Myocyte (in vitro differentiated cells): ENCODE data around the gene TIMM29. TPM values are rescaled to one million over a fixed set of nuclear protein-coding genes. Genes with fewer than 3 reads are reported as not detected.
"Not testable (repeated sequence)": the region's sequence is repeated elsewhere in the genome, so short reads cannot be mapped to it uniquely, and the experiment has no call there.

Source experiments
- DNase-seq: peaks from one replicate; pipeline ENCODE4 v3.0.0-alpha.2; 2012; ENCODE audit warnings: low read depth
- total RNA-seq: library from RNA; depleted of rRNA; stranded (reverse); fragments of >200 nt; gene quantifications from 2 replicates; pipeline ENCODE4 v1.2.3, GENCODE V29; 2014

Gene TIMM29
- total RNA-seq, 1 donor from 2014 or later: 33.8 TPM

DNA sequence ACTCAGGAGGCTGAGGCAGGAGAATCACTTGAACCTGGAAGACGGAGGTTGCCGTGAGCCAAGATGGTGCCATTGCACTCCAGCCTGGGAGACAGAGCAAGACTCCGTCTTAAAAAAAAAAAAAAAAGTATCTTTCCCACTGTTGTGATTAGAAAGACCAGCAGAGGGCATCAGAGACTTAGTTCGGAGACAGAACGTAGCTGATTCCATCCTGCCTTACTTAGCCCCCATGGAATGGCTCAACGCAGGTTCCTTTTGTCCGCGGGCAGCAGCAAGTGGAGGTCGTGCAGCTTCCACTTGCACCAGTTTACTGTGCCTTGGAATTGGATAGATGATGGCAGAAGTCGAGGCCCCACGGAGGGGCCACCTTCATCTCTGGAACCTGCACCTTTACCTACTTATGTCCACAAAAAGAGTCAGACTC, 8.1 kb downstream of the TIMM29 start:
- DNase-seq: peak; percentile 81

DNA sequence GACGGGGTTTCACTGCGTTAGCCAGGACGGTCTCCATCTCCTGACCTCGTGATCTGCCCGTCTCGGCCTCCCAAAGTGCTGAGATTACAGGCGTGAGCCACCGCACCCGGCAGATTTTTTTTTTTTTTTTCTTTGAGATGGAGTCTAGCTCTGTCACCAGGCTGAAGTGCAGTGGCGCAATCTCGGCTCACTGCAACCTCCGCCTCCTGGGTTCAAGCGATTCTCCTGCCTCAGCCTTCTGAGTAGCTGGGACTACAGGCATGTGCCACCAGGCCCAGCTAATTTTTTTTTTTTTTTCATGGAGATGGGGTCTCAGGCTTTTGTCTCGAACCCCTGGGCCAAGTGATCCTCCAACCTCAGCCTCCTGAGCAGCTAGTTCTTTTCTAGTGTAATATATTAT, 13.0 kb downstream of the TIMM29 start:
- DNase-seq: not testable (repeated sequence)

DNA sequence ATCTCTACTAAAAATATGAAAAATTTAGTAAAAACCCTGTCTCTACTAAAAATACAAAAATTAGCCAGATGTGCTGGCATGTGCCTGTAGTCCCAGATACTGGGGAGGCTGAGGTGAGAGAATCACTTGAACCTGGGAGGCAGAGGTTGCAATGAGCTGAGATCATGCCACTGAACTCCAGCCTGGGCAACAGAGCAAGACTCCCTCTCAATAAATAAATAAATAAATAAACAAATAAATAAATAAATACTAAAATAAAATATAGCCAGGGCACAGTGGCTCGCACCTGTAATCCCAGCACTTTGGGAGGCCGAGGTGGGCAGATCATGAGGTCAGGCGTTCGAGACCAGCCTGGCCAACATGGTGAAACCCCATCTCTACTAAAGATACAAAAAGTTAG, 14.8 kb downstream of the TIMM29 start:
- not testable (repeated sequence) for DNase-seq

DNA sequence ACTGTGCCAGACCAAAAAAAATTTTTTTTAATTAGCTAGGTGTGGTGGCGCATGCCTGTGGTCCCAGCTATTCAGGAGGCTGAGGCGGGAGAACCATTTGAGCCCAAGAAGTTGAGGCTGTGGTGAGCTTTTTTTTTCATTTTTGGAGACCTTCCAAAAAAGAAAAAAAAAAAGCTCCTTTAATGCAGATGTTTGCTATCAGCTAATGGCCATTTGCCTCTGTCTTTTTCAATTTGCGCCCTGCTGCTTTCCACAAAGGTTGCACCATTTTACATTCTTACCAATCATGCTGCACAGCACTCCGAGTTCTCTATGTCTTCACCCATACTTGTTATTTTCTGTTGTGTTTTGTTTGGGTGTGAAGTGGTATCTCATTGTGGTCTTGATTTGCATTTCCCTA, 16.7 kb downstream of the TIMM29 start:
- no peak for DNase-seq

DNA sequence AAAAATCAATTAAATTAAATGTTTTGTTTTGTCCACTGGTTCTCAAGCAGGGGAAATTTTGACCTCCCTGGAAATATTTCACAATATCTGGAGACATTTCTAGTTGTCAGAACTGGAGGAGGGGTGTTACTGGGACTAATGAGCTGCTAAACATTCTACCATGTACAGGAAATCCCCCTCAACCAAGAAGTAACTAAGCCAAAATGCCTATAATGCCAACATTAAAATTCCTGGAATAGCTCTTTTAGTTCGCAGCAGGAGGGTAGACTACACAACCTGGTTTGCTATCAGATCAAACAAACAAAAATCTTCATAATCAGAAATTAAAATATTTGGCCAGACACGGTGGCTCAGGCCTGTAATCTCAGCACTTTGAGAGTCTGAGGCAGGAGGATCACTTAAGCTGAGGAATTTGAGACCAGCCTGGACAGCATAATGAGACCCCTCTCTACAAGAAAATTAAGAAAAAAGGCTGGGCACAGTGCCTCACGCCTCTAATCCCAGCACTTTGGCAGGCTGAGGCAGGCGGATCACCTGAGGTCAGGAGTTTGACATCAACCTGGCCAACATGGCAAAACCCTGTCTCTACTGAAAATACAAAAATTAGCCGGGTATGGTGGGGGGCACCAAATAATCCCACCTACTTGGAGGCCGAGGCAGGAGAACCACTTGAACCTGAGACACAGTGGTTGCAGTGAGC, 18.5 kb downstream of the TIMM29 start:
- no peak for DNase-seq

DNA sequence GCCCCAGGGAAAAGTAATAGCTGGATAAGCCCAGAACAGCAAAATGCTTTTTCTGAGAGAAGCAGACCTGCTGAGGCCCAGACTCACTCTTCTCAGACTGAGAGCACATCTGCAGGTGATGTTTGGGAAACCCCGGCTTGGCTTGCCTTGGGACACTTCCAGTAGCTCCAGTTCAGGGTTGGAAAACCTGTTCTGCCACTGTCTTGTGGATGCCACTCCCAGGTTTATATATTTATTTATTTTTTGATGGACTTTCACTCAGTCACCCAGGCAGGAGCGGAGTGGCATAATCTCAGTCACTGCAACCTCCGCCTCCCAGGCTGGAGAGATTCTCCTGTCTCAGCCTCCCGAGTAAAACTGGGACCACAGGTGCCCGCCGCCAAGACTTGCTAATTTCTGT, 24.2 kb downstream of the TIMM29 start:
- no peak for DNase-seq

DNA sequence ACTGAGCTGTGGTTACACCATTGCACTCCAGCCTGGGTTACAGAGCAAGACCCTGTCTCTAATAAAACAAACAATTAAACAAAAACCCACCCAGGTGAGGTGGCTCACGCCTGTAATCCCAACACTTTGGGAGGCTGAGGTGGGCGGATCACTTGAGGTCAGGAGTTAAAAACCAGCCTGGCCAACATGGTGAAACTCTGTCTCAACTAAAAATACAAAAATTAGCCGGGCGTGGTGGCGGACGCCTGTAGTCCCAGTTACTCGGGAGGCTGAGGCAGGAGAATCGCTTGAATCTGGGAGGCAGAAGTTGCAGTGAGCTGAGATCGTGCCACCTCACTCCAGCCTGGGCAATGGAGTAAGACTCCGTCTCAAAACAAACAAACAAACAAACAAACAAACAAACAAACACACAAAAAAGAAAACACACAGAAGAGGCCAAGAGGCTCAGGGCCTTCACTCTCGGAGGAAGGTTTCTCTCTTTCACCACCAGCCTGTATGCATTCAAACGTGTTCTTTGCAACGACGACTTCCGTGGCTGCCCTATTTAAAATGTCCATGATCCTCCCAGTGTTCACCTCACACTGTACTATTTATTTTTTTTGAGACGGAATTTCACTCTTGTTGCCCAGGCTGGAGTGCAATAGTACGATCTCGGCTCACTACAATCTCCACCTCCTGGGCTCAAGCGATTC, 30.8 kb downstream of the TIMM29 start:
- DNase-seq: not testable (repeated sequence)

DNA sequence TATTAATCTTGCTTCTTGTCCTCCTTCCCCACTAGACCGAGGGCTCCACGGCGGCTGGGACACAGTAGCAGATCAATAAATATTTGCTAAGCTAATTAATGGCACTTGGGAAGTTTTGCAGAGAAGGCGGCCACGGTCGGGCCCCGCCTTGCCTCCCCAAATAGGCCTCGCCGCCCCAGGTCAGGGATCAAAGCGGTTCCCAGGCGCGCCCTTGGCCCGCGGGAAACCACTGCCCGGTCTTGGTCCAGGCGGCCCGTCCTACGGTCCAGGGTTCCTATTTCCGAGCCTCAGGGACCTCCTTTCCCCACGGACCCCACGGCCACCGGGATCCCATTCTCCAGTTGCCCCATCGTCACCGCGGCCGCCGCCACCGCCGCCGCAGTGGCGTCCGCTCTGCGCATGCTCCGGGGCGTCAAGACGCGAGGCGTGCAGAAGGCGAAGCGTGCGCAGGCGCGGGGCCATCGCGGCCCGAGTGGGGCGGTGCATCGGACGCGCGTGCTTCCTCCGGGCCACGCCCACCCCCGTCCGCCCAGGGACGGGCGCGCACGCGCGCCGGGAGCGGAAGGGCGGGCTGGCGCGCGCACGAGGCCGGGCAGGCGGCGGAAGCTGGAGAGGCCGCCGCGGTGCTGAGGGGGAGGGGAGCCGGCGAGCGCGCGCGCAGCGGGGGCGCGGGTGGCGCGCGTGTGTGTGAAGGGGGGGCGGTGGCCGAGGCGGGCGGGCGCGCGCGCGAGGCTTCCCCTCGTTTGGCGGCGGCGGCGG, 31.9 kb downstream of the TIMM29 start, which contains the start of gene SMARCA4:
Gene SMARCA4 (plus strand): TSS at position 717 of the 759 bp plus-strand sequence. CDS start 23,122 bp downstream, outside the sequence.
- peak; percentile 97 for DNase-seq

DNA sequence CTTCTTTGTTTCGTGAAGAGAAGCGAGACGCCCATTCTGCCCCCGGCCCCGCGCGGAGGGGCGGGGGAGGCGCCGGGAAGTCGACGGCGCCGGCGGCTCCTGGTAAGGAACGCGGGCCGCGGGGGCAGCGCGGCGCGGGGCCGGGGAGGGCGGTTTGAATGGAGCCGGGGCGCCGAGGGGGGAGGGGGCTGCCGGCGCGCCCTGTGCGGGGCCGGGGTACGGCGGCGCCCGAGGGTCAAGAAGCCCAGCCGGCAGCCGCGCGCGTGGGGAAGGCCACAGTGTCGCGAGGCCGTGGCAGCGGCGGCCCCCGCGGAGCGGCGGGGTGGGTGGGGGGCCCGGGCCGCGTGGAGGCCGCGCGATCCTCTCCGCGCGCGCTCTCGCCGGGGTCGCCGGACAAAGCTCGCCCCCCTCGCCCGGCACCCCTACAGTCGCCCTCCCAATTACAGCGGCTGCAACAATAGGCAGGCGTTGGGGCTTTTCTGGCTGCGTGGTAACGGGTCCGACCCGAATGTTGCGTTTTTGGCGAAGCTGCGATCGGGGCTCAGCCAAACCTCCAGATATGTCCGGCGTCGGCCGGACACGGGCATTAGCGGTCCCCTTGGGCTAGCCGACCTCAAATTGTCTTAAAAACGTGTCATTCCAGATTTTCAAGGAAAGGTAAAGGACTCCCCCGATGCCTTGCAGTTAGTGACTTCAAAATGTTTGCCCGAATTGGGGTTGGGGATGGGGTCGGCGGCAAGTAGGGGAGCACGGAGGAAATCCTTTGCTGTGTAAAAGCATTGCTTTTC, 32.7 kb downstream of the TIMM29 start:
- DNase-seq: peak; percentile 46

DNA sequence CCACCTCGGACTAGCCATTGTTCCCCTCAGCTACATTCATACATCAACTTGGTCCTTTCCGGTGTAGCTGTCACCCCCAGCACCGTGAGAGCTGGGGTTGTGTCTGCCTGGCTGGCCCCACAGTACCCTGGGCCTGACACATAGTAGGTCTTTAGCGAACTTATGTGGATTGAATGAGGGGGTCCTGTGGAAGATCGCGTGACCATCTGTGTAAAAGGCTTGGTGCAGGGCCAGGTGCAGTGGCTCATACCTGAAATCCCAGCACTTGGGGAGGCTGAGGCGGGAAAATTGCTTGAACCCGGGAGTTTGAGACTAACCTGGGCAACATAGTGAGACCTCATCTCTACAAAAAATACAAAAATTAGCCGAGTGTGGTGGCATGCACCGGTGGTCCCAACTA, 34.3 kb downstream of the TIMM29 start:
- DNase-seq: no peak

DNA sequence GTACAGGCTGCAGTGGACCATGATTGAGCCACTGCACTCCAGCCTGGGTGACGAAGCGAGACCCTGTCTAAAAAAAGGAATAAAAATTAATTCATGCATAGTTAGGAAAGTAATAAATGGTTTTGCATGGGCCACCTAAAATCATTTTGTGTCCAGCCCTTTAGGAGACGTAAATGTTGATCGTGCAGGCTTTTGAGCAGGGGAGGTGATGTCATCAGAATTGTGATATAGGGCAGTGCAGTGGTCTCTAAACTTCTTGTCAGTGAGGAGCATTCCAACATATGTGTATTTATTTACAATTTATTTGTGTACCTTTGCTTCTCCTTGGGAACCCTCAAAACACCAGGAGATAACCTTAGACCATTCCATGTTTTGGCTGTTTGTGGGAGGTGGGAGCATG, 35.3 kb downstream of the TIMM29 start:
- DNase-seq: no peak

DNA sequence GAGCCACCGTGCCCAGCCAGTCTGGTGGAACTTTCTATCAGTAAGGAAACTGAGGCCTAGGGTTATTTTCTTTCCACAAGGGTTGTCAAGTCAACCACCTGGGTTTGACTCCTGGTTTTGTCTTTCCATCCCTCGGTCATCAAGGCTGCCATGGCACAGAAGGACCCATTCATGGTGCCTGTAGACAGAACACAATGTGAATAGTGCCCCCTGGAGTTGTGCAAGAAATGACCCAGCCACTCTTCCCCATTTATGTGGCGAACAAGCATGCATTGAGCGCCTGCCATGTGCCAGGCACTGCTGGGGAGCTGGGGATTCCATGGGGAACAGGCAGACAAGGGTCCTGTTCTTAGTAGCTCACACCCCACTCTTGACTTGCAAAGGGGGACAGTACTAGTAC, 36.3 kb downstream of the TIMM29 start:
- DNase-seq: no peak

DNA sequence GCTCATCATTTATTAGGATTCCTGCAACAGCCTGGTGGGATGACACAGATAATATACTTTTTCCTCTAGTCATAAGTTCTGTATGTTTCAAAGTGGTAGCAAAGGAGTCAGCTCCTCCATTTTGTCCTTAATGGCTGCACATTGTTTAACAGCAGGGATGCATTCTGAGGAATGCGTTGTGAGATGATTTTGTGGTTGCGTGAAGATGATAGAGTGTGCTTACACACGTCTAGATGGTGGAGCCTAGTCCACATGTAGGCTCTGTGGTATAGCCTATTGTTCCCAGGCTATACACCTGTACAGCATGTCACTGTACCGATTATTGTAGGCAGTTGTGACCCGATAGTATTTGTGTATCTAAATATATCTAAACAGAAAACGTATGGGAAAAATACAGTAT, 36.8 kb downstream of the TIMM29 start:
- no peak for DNase-seq

DNA sequence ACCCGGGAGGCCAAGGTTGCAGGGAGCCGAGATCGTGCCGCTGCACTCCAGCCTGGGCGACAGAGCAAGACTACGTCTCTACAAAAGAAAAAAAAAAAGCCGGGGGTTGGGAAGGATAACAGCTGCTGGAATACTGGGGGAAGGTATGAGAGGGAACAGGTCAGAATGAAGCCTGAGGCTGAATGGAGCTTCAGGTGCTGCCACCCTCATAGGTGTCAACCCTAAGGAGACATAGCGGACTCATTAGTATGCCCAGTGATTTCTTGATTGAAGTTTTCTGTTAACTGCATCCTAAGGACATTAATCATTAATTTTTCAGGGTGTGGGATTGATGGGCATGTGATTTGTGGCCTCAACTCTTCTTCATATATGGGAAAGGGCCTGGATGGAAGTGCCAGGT, 38.2 kb downstream of the TIMM29 start:
- DNase-seq: no peak

DNA sequence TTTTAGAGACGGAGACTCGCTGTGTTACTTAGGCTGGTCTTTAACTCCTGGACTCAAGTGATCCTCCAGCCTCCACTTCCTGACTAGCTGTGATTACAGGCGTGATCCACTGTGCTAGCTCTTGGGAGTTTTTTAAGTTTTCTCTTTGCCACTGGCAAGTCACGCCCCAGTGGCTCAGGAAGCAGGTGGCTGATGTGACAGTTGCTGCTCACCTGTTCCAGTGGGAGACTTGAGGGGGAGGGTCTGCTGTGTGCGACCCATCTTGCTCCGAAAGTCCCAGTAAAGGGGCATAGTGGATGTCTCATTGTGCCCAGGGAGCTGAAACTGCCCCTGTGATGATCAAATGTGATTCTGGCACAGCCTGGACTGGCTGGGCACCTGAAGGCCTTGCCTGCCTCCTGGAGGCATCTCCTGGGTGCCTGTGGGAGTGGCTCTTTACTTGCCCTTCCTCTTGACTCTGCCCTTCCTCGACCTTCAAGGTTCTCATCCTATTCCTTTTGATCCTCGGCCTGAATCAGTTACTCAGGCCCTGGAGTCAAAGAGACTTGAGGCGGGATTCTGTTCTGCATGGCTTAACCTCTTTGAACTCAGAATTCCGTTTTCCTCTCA, 40.0 kb downstream of the TIMM29 start:
- no peak for DNase-seq

DNA sequence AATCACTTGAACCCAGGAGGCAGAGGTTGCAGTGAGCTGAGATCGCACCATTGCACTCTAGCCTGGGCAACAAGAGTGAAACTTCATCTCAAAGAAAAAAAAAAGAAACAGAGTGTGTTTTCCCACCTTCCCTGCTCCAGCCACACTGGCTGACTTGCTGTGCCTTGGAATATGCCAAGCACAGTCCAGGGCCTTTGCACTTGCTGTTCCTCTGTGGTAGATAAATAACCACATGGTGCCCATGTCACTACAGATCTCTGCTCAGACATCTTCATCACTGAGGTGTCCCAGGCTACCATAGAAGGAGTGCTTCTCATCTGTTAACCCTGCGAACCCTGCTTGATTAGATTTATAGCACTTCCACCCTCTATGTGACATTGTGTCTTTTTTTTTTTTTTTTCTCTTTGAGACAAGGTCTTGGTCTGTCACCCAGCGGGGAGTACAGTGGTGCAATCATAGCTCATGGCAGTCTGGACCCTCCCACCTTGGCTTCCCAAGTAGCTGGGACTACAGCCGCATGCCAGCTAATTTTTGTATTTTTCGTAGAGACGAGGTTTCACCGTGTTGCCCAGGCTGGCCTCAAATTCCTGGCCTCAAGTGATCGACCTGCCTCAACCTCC, 42.6 kb downstream of the TIMM29 start:
- no peak for DNase-seq

DNA sequence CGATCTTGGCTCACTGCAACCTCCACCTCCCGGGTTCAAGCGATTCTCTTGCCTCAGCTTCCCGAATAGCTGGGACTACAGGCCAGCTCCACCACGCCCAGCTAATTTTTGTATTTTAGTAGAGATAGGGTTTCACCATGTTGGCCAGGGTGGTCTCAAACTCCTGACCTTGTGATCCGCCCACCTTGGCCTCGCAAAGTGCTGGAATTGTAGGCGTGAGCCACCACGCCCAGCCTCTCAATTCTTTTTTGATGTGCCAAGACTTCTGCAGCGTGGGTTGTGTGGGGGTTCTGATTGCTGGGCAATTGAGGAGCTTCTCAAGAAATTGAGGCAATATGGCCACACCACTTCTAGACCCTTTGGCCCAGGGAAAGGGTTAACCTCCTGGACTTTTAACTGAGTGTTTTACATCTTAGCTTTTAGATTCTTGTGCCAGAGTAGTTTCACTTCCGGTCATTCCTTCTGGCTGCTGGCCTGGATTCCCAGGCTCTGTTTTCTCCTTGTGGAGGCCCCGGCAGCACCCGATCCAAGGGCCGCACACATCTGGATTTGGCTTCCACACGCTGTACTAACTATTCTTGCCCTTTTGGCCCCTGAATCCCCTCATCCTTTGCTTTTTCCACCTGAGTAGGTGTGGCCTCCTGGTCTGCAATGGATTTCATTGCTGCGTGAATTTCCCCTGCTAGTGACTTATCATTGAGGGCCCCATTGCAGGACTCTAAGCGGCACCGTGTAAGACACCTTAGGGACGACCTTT, 46.9 kb downstream of the TIMM29 start:
- peak; percentile 46 for DNase-seq

DNA sequence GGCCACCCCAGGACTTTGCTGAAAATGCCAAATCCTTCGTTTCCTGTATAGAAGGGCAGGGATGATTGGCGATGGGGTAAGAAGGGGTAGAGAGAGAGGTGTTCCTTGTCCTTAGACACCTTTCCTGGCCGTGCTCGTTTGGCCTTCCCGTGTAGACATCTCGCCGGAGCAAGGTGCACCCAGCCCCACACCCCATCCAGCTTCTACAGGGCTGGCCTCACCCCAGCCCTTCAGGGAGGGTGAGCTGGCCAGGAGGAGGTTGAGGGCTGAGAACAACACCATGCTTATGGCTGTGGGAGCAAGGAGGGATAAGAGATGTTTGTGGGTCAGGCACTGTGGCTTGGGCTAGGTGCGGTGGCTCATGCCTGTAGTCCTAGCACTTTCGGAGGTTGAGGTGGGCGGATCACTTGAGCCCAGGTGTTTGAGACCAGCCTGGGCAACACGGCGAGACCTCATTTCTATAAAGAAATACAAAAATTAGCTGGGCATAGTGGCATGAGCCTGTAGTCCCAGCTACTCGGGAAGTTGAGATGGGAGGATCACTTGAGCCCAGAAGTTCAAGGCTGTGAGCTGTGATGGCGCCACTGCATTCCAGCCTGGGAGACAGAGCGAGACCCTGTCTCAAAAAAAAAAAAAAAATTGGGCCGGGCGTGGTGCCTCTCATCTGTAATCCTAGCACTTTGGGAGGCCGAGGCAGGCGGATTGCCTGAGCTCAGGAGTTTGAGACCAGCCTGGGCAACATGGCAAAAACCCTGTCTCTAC, 47.7 kb downstream of the TIMM29 start:
- DNase-seq: no peak

DNA sequence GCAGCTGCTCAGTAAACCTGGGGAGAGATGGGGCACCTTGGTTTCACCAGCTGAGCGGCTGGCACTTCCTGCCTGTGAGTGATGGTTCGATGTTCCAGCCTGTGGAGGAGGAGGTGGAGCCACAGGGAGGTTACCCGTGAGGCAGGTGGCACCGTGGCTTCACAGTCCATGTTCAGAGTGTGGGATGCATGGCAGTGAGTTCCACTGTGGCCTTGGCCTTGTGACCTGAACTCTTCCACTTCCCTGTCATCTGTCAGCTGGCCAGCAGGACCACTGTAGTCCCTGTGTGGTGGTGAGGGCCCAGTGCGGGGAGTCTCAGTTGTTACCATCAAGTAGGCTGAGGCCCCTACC, 49.1 kb downstream of the TIMM29 start:
- peak; percentile 32 for DNase-seq
